NT2/D1 (cell line): ENCODE measurements around the gene PLCB4.

ENCODE experiments used
- DNase-seq: peaks from one replicate; pipeline ENCODE4 v3.0.0-alpha.2; 2011; ENCODE audit warnings: low read depth, low spot score
- H3K27me3 ChIP-seq: 2 replicates; pipeline ENCODE4 v1.6.0; 2011; ENCODE audit warnings: mild to moderate bottlenecking; ENCODE audit not compliant: insufficient read length, insufficient read depth
- H3K36me3 ChIP-seq: 2 replicates; pipeline ENCODE4 v1.6.1; 2011; ENCODE audit warnings: mild to moderate bottlenecking, low read length, mixed read lengths; ENCODE audit not compliant: insufficient read depth, insufficient read length
- H3K4me1 ChIP-seq: 2 replicates; pipeline ENCODE4 v1.5.1; 2011; ENCODE audit not compliant: insufficient read depth, insufficient read length
- H3K4me3 ChIP-seq: 2 replicates; pipeline ENCODE4 v1.5.1; 2011; ENCODE audit warnings: low read depth; ENCODE audit not compliant: insufficient read length
- H3K9ac ChIP-seq: 2 replicates; pipeline ENCODE4 v1.6.0; 2011; ENCODE audit warnings: low read depth; ENCODE audit not compliant: insufficient read length
- H3K9me3 ChIP-seq: 2 replicates; pipeline ENCODE4 v1.5.1; 2011; ENCODE audit warnings: mild to moderate bottlenecking, low read length; ENCODE audit not compliant: insufficient read depth
- SUZ12 ChIP-seq: IDR thresholded peaks from 2 replicates; pipeline ENCODE4 v1.6.1; 2011; ENCODE audit not compliant: insufficient read length, insufficient read depth; ENCODE audit errors: extremely low read depth
- YY1 ChIP-seq: IDR thresholded peaks from 2 replicates; pipeline ENCODE4 v1.6.1; 2011; ENCODE audit not compliant: insufficient read length, insufficient read depth
- ZNF274 ChIP-seq: IDR thresholded peaks from 2 replicates; pipeline ENCODE4 v1.6.1; 2011; ENCODE audit warnings: mild to moderate bottlenecking, low read depth, low read length

The PLCB4 gene

GRCh38 chr20:9422321-9423057 lies 353.6 kb downstream of the PLCB4 start:
- no peak for DNase-seq
- peaks cover 8% of the 10 kb centered on the region for H3K36me3 ChIP-seq
- no peak overlapping the region for H3K4me3 ChIP-seq
- H3K9ac ChIP-seq: no peak overlapping the region
- H3K27me3 ChIP-seq: no peaks in the 10 kb centered on the region
- no peaks in the 10 kb centered on the region for H3K9me3 ChIP-seq
- H3K4me1 ChIP-seq: no peaks in the 10 kb centered on the region
- TF ChIP-seq YY1 (no peak), SUZ12 (no peak), ZNF274 (no peak)

DNA sequence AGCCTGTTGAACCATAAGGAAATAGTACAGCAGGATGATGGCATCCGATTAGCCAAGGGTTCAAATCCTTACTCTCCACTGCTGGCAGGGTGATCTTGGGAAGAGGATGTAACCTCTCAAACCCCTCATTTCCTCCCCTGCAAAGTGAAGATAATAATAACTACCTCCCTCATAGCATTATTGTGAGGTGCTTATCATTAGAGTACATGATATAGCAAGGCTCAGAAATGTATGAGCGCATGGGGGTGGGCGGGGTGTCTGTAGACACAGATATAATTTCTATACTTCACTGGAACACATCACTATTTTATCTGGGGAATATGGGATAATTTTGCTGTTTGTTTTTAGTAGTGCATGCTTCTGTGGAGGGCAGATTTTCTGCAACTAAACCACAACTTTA lies 355.7 kb downstream of the PLCB4 start:
- no peaks in the 10 kb centered on the region for H3K27me3 ChIP-seq
- peaks cover 8% of the 10 kb centered on the region for H3K36me3 ChIP-seq
- TF ChIP-seq ZNF274 (no peak), SUZ12 (no peak), YY1 (no peak)
- no peaks in the 10 kb centered on the region for H3K4me1 ChIP-seq
- H3K9me3 ChIP-seq: no peaks in the 10 kb centered on the region
- no peak overlapping the region for H3K9ac ChIP-seq
- no peak overlapping the region for H3K4me3 ChIP-seq
- DNase-seq: no peak

DNA sequence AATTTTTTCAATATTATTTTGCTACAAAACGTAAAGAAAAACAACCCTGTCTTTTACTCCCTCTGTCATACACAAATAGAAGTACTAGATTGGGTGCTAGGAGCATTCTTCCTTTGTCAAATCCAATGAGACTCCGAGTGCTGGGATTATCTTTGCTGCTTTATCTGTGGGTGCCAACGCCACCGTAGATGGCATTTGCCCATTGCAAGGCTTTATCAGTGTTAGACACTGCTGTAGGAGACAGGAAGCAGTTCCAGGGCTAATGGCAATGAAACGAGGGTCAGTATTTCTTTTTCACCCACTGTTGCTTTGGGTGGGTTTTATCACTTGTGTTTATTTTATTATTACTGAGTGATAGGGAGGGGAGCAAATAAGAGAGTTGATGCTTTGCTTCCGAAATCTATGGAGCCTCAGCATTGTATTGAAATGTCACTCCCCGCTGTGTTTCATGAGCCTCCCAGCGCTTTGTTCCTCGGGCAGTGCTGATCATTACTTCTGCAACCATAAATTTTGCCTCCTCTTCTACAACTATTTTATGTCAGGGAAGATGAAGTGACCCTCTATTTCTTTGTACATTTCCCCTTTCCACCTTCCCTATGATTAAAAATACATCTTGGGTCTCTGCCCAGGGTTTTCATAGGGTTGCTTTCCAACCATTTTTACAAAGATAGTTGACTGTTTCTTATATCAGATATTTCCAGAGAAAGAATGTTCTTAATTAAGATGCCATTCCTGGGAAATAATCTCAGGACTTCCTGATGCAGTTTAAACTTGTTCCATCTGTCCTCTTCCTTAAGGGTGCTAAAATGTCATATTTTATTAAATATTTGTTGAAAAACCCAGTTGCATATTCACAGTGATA lies 358.8 kb downstream of the PLCB4 start:
- Histone ChIP-seq H3K4me1 (no peaks in the 10 kb centered on the region), H3K36me3 (peaks cover 3% of the 10 kb centered on the region), H3K27me3 (no peaks in the 10 kb centered on the region), H3K9me3 (no peaks in the 10 kb centered on the region), H3K4me3 (no peak overlapping the region), H3K9ac (no peak overlapping the region)
- TF ChIP-seq SUZ12 (no peak), ZNF274 (no peak)
- no peak for DNase-seq

DNA sequence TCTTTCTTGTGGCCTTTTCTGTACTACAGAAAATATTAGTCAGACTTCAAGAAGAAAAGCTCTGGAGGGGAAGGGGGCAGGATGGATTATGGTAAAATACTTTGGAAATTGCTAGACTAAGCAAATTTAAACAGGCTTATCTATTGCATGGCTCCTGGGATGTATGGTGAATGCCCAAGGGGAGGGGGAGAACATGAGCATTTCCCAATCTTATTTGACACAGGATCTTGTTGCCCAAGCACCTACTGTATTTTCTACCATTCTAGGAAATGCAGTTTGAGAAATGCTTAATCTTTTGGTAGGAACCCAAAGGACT lies 359.4 kb downstream of the PLCB4 start:
- no peaks in the 10 kb centered on the region for H3K27me3 ChIP-seq
- TF ChIP-seq ZNF274 (no peak), YY1 (no peak), SUZ12 (no peak)
- H3K9ac ChIP-seq: no peak overlapping the region
- peaks cover 3% of the 10 kb centered on the region for H3K36me3 ChIP-seq
- H3K9me3 ChIP-seq: no peaks in the 10 kb centered on the region
- no peaks in the 10 kb centered on the region for H3K4me1 ChIP-seq
- DNase-seq: no peak
- no peak overlapping the region for H3K4me3 ChIP-seq

DNA sequence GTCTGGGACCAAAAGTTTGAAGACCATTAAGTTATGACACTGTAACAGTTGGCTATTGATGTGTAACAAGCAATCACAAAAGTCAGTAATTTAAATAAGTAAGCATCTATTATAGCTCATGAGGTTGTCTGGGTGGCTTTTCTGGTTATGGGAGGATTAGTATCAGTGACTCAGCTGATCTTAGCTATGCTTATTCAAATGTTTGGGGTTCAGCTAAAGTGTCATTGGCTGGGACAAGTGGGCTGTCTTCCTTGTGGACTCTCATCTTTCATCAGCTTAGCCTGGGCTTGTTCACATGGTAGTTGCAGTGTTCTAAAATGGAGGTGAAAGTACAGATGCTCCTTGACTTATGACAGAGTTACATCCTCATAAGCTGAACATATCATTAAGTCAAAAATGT lies 370.9 kb downstream of the PLCB4 start:
- no peaks in the 10 kb centered on the region for H3K36me3 ChIP-seq
- no peak overlapping the region for H3K9ac ChIP-seq
- H3K9me3 ChIP-seq: peaks cover 12% of the 10 kb centered on the region; the same call in 1 of the 2 replicates
- no peak for DNase-seq
- no peak overlapping the region for H3K4me3 ChIP-seq
- H3K4me1 ChIP-seq: no peaks in the 10 kb centered on the region
- TF ChIP-seq SUZ12 (no peak), ZNF274 (no peak), YY1 (no peak)
- no peaks in the 10 kb centered on the region for H3K27me3 ChIP-seq

- no peaks in the 10 kb centered on the region for H3K36me3 ChIP-seq
- TF ChIP-seq SUZ12 (no peak), YY1 (no peak), ZNF274 (no peak)
- H3K9ac ChIP-seq: no peak overlapping the region
- no peak for DNase-seq
- peaks cover 12% of the 10 kb centered on the region; the same call in 1 of the 2 replicates for H3K9me3 ChIP-seq
- H3K4me1 ChIP-seq: no peaks in the 10 kb centered on the region
- H3K27me3 ChIP-seq: no peaks in the 10 kb centered on the region
- H3K4me3 ChIP-seq: no peak overlapping the region
Observed at GRCh38 chr20:9440892-9441291, 372.0 kb downstream of the PLCB4 start.

- H3K27me3 ChIP-seq: no peaks in the 10 kb centered on the region
- no peaks in the 10 kb centered on the region for H3K4me1 ChIP-seq
- H3K9ac ChIP-seq: no peak overlapping the region
- no peak for DNase-seq
- H3K36me3 ChIP-seq: no peaks in the 10 kb centered on the region
- H3K9me3 ChIP-seq: peaks cover 12% of the 10 kb centered on the region
- H3K4me3 ChIP-seq: no peak overlapping the region
- TF ChIP-seq YY1 (no peak), ZNF274 (no peak), SUZ12 (no peak)
Observed at GRCh38 chr20:9441948-9442347, 373.1 kb downstream of the PLCB4 start.
